ENCODE measurements around the gene TRAPPC6A.

The TRAPPC6A gene

DNA sequence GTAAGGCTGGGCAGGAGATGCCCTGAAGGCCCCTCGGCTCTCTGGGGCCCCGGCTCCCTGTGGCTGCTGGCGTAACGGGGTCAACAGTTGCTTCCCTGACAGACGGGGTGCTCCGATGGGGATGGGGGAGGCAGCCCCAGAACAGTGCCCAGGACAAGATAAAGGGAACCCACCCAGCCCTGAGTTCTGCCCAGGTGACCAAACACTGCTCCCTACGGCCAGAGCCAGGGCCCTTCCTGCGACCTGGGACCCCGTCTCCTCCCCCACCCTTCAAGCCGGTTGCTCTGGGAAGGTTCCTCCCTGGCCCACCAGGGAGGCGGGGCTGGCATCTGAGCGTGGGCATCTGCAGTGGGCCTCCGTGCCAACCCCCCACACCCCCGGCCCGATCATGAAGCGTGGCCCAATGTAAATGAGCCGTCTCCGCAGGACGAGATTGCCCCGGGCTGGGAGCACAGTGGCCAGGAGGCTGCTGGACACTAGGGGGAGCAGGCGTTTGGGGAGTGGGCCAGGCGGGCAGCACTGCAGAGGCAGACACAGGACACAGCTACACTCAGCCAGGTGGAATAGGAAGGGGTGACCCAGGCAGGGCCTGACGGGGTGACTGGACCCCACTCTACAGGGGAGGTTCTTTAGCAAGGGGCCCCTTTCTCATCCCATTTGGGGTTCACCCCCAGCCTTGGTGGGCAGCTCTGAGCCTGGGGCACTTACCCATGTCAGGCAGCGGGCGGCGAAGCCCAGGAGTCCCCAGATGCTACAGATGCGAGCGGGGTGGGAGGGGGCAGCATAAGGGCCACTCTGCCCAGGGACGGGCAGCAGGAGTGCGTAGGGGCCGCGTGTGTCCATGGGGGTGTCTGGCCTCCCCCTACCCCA, 16.1 kb downstream of the TRAPPC6A start:
- no peak for DNase-seq

DNA sequence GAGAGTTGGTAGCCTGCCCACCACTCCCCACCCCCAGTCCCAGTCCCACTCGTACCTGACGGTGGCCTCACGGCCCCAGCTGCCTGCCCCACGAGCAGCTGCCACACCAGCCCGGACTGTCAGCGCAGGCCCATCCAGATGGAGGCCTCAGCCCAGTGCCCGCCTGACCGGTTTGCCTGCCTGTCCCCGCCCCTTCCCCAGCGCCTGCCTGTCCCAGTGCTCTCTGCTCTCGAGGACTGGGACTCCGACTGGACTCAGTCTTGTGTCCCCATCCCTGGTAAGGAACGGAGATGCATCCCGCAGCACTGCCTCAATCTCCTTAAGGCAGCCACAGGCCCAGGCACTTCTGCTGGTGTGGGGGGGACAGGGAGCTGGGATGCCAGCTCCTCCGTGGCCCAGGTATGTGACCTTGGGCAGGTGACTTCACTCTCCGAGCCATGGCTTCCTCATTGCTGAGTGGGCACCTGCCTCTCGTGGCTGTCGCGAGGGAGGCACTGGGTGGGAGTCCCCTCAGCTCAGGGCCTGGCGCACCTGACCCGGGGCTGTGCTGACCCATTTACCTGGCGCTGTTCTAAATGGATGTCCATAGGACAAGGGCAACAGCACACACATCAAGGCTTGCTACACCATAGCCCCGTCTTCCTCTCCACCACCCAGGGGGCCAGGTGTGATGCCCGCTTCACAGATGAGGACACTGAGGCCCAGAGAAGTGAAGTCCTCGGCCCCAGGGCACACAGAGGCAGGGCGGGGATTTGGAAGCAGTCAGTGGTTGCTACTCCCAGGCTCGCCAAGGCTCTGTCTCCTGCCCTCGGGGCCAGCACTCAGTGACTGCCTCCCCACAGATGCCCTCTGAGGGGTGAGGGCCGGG, 16.9 kb downstream of the TRAPPC6A start, which contains the start of gene NKPD1:
Gene NKPD1 (minus strand): TSS at position 113 of the 868 bp plus-strand sequence. CDS start 832 bp downstream, outside the sequence.
- DNase-seq: no peak

DNA sequence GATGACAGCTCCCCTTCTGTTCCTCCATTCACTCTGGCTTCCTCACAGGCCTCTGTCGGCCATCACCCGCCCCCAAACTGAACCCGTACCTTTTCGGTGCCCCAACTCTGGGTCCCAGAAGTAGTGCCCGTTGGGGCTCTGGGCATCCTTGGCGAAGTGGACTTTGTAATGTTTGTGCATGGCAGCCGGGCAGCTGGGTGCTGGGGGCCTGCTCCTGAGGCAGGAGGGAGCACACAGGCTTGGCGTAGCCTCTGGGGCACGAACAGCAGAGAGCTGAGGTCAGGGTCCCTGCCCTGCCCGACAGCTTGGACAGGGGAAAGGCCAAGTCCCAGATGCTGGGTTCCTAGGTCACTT, 18.1 kb downstream of the TRAPPC6A start:
- no peak for DNase-seq

DNA sequence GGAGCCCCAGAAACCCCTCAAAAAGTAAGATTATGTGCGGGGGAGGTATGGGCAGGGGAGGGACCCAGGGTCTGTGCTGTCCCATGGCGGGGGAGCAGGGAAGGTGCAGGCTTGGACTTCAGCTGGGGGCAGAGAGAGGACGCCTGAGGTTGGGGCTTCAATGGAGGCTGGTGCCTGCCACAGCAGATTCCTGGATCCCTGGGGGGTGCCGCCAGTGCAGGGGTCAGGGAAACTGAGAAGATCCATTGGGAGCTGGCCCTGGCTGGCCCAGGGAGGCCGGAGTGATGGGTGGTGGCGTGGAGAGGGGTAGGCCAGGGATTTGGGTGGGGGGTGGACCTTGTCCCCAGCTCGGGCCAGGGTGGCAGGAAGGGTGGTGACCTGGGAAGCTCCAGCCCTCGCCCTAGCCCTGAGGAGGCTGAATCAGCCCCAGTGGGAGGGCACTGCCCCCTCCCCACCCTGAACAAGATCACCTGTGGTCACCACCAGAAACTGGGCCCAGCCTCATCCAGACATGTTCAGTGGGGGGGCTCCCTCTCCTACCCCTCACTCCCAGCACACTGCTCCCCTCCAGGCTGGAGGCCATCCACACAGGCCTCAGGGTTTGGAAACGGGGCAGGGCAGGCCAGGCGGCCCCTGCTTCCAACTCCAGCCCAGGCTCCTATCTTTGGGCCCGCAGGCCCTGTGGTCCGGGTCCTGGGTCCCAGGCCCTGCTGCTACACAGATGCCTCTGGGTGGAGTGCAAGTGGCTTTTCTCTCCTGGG, 18.6 kb downstream of the TRAPPC6A start:
- DNase-seq: no peak

DNA sequence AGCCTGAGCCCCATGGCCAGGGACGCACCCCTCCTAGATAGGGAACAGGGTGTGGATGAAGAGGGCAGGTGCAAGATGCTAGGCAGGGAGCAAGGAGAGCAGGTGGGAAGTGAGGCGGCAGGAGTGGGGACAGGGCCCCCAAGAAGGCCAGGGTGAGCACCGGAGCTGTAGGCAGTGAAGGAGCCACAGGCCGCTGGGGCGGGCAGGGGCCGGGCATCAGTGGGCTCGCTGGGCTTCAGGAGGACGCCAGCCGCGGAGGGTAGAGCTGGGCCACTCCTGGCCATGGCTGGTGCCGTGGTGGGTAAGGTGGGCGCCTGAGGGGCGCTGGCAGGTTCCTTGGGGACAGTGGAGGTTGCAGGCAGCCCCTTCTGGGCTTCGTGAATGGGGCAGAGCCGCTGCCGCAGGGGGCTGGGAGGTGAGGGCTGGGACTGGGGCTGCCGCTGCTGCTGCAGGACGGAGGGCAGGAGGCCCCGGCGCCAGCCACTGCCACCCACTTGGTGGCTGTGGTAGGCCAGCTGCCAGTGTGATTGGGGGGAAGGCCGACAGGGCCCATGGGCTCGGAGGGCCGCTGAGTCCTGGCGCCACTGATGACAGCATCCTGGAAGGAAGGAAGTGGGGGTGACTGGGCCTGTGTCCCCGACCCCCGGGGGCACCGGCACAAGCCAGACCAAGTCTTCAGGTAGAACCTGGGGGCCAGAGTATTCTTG, 19.4 kb downstream of the TRAPPC6A start:
- no peak for DNase-seq

DNA sequence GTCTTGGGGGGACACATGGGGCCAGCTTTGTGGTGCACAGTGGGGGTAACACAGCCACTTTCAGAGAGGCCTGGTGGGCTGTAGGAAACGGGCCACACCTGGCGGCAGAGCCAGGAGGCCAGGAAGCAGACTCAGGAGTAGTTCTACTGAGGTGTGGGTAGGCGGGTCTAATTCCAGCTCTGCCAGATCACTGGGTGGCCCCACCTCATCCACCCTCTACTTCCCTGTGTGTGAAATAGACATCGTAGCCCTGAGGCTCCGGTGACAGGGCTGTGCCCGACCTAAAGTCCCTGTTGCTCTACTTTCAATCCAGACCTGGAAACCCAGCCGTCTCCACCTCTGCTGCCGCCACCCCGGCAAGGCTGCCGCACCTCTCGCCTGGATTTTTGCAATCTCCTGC, 21.3 kb downstream of the TRAPPC6A start:
- no peak for DNase-seq

DNA sequence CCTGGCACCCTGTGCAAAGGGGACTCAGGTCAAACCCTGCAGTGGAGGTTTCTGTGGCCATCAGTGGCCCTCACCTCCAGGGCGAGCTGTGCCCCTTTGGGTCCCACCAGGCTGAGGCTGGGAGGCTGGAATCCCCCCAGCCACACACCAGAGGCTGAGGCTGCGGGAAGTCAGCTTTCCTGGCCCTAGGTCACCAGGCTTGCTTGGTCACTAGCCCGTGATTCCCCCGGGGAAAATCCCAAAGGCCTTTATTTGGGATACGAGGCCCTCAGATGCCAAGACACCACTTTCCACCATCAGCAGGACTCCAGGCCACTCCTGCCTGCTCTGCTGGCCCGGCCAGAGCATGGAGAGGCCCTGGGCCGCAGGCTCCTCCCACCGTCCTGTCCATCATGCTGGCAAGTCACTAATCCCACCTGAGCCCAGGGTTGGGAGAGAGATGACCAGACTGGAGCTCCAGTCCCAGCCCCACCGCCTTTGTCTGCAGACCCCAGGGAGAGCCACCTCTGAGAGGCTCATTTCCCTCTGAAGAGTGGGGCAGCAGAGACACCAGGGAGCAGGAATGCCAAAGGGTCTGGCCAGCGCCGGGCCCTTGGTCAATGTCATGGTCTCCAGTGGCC, 21.9 kb downstream of the TRAPPC6A start:
- no peak for DNase-seq

DNA sequence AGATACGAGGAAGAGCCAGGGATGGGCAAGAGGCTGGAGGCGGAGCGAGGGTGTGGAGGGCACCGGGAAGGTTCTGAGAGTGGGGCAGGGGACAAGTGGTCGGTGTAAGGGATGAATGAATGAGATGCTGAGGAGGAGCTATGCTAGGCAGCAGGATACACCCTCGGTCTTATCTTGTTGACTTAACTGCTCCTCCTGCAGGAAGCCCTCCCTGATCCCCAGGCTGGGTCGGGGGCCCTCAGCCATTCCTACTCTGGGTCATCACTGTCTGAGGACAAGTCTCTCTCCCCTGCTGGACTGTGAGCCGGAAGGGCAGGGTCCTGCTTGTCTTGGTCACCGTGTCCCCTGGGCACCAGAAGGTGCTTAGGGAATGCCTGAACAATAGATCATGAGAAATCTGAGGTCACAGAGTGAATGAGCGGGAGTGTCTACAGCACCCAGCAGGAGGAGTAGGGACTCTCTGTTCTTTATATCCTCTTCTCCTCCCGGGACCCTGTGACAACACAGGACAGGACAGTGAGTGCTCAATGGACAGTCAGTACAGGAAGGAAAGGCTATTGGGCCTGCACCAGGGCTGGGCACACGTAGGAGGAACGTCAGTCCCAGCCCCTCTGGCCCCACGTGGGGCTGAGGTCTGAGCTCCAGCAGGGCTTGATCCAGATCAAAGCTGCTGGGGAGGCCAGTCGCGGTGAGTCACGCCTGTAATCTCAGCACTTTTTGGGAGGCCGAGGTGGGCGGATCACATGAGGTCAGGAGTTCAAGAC, 23.8 kb downstream of the TRAPPC6A start:
- DNase-seq: no peak

DNA sequence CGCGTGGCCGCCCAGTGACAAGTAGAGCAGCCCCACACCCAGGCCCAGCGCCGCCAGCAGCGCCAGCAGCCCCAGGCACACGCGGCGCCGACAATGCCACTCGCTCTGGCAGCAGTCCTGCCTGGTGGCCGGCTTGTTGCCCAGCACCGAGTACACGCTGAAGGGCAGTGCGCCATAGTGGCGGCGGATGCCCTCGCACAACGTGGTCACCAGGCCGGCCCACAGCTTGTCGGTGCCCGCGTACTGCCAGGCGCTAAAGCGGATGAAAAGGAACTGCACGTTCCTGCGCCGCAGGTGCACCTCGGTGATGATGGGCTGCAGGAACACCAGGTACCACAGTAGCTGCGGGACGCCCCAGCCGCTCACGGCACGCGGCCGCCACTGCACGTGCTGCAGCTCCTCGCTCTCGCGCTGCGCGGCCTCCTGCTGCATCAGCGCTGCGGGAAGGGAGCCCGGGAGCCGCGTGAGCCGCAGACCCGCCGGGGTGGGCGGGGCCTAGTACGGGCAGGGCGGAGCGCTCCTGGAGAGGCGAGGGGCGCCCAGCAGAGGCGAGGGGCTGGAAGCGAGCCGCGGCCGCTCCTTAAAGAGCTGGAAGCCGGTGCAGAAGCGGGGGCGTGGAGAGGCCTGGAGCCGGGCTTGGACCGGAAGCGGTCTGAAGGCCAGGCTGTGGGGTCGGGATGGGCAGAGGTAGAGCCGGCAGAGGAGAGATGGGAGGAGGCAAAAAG, 24.5 kb downstream of the TRAPPC6A start:
- DNase-seq: no peak

DNA sequence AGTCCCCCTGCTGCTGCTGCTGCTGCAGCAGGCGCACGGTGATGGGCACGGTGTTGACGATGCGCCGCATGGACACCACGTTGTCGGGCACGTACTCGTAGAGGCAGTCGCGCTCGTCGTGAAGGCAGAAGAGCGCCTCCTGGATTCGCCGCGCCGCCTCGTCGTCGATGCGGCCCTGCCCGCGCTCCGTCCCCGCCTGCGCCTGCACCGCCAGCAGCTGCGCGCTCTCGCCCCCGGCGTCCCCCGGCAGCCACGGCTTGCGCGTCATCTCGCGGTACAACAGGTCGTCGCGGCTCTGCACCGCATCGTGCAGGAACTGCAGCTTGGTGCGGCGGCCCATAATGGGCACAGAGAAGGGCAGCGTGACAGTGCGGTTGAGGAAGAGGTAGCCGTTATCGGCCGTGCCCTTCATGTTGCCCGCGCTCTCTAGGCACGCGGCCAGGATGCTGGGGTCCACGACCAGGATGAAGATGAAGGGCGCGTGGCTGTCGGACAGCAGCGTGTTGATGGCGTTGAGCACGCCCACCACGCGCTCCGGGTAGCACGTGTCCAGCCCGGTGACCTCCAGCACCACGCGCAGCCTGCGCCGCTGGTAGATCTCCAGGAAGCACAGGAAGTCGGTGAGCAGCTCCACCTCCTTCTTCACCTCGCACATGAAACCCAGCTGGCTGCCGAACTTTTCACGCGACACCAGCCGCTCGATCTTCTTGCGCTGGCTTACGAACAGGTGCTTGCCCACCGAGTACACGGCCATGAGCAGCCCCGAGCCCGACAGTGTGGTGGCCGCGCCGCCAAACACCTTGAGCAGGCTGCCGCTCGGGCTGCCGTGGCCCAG, 25.3 kb downstream of the TRAPPC6A start:
- DNase-seq: no peak

DNA sequence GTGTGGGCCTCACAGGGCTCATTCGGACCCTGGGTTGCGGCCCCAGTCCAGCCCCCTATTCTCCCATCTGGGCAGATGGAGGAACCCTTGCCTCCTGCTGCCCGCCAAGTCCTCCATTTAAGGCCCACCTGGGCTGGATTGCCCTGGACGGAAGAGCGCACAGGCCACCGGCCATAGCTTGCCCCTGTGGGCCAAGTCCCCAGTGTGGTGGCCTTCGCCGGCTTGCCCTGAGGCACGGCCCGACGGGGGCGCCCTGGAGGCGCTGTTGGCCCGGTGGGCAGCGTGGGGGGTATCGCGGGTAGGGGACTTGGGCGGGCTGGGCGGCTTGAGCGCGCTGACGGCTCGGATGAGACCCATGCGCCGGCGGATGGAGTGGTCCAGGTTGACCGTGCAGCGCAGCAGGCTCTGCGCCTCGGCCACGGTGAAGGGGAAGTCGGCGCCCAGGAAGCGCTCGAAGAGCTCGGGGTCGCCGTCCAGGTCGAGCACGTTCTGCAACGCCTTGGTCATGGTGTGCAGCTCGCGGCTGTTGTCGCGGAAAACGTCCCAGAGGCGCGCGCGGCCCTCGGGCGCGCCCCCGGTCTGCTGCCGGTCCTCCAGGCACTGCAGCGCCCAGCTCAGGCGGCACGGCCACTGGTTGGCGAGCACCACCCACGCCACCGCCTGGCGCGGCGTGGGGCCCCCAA, 26.1 kb downstream of the TRAPPC6A start:
- no peak for DNase-seq

DNA sequence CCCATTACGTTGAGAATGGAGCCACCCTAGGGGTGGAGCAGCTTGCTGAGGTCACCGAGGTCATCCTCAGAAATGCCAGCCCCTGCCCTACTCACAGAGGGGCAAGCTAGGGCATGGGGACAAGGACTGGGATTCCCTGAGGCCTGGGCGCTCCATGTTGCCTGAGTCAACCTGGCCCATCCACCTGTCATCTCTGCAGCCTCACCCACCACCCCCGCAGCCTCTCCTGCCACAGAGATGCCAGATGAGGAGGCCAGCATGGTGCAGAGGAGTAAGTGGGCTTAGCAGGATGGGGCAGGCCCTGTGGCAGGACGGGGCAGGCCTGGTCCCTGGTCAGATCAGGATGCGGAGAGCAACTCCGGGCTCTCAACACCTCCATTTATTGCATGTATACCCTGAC, 26.7 kb downstream of the TRAPPC6A start:
- no peak for DNase-seq

DNA sequence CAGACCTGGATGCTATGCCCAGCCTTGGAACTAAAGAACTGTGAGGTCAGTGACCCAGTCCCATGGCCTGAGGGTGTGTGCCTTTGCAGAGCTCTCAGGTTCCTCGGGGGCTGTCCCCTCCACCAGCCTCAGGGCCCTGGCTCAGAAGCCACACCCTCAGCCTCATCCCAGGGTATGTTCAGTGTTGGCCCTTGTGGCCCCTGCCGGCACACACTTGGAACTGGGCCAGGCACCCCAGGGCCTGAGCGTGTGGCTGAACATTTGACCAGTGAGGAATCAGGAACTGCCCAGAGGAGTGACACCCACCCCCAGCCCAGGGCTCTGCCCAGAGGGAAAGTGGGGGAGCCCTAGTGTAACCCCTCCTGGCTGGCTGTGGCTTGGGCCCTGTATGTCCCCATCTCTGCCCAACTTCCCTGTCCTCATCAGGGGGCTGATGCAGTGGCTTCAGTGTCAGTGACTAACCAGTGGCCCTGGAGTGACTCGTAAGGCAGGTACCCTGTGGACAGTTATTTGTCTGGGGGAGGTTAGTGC, 27.2 kb downstream of the TRAPPC6A start:
- DNase-seq: no peak

DNA sequence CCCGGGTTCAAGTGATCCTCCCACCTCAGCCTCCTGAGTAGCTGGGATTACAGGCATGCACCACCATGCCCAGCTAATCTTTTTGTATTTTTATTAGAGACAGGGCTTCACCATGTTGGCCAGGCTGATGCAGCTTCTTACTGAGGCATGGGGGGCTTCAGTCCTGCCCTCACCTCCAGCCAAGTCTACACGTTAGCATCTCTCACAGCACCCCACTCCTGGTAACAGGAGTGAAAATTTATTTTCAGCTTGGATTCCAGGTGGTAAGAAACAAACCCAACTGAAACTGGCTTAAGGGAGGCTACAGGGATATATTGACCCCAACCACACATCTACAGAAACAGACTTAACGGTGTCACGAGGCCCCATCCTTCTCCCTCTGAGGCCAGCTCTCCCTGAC, 27.9 kb downstream of the TRAPPC6A start:
- DNase-seq: no peak

DNA sequence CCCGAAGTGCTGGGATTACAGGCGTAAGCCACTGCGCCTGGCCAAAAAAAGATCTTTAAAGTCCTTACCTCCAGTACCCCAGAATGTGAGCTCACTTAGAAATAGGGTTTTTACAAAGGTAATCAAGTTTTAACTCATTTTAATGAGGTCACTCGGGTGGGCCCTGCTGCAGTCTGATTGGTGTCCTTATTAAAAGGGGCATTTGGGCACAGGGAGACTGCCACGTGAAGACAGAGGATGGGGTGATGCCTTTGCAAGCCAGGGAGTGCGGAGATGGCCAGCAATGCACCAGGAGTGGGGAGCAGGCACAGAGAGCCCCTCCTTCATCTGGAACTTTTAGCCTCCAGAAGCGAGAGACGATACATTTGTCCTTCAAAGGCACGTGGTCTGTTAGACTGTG, 28.9 kb downstream of the TRAPPC6A start:
- DNase-seq: no peak

DNA sequence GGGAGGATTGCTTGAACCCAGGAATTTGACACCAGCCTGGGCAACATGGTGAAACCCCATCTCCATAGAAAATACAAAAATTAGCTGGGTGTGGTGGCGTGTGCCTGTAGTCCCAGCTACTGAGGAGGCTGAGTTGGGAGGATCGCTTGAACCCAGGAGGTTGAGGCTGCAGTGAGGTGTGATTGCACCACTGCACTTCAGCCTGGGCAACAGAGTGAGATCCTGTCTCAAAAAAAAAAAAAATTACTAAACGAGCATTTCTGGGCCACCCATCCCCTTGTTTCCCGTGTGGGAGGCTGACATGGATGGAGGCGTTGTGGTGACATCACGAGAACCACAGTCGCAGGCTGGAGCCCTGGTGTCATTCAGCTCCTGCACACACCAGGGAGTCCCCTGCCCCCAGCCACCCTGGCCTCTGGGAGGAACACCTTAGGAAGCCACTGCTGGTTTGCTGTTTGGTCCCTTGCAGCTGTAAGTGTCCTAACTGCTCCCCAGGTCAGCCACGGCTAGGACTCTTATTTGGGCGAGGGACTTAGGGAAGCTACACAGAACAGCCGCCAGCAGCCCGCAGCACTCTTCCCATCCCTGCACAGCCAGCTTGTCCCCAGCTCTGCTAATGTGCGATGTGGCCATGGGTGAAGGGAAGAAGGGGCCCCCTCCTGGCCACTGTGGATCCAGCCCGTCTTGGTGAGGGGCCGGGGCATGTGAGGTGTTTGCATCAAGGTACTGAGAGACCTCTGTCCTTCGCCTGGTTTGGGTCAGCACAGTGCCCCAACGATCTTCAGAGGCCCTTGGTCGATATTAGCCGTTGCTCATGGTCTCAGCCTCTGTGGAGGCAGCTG, 30.0 kb downstream of the TRAPPC6A start:
- DNase-seq: no peak

DNA sequence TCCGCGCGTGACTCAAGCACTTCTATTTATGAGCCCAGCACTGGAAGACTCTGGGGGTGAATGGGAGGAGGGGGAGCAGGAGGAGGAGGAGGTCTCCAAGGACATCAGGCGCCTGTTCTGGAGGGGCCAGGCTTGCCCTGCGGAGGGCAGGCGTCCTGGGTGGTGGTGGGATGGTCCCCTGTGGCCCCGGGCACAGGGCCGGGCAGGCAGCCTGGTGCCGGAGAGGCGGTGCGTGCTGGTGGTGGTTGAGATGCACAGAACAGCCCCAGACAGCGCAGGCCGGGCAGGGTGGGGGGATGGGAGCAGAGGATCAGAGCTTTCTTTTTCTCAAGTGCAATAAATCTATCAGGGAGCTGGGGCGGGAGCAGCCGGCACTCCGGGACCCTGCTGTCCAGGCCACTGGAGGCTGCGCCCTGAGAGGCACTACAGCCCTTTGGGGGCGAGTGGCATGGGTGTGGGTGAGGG, 31.3 kb downstream of the TRAPPC6A start:
- DNase-seq: no peak

DNA sequence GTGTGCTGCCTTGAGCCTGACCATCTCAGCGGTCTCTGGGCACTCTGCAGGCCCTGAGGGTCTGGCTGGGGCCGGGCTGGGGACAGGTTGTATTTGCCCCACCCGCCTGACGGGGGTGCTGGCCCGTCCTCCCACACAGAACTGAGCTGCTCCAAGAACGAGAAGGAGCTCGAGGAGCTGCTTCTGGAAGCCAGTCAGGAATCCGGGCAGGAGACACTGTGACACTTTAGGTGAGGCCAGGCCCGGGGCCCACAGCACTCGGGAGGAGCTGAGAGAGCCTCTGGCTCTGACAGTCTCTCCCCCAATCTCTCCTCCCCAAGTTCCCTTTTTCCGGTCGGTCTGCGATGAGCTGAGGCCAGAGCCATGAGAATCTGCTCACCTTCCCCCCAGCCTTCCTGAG, 31.8 kb downstream of the TRAPPC6A start:
- DNase-seq: no peak

All from NCI-H446 treated with DMSO at 0.1 percent for 48 hours (cell line).